Heart left ventricle (tissue), 13 donors: ENCODE measurements around the gene ZNF44.

Experiments used
- POLR2A ChIP-seq, 2 donors: fragments of 450-650 bp; IDR thresholded peaks; one replicate each; pipeline ENCODE4 v1.6.1; 2017; ENCODE audit warnings: antibody characterized with exemption in 2 of 2, mild to moderate bottlenecking in 2 of 2, moderate library complexity in 2 of 2
- TF ChIP-seq, protein P1 (sequence below), 12 donors: fragments of 200-600 bp; sonication (generic) in 4 of 12; IDR thresholded peaks; one replicate each; pipeline versions ENCODE4 v1.5.0 to v1.8.0; 2018 to 2022; ENCODE audit warnings: antibody characterized with exemption in 12 of 12, mild to moderate bottlenecking in 5 of 12
- donor health status: ischemic (EF 13 %, LVEDD 7.1; RV severe dilation, severe dysfunction).
- donor health status: DM: no; HTN: yes; CAD: no.
- donor health status: DM: no; HTN: no; CAD: no.
- donor health status: ischemic (EF 25% LVEDD 6.9; RV normal size, moderate dysfunction).
- donor health status: ischemic (EF 25% LVEDD 5.7; RV mildly dilated, moderate dysfunction).
- donor health status: ischemic (EF 35%, LVEDD 5.7; RV mildly dilated, moderate dysfunction).
- donor health status: nonischemic (EF 11% LVEDD 7.7; RV severe dilation, severe dysfunction).
- donor health status: DM: yes; HTN: yes; CAD: no.
- donor health status: PGD.
- donor health status: ischemic (EF 29% LVEDD 5.4; RV normal size, mild dysfunction).
- donor health status: nonischemic (EF 23%, LVEDD 6.1; RV moderate dilation, normal function).

DNA sequence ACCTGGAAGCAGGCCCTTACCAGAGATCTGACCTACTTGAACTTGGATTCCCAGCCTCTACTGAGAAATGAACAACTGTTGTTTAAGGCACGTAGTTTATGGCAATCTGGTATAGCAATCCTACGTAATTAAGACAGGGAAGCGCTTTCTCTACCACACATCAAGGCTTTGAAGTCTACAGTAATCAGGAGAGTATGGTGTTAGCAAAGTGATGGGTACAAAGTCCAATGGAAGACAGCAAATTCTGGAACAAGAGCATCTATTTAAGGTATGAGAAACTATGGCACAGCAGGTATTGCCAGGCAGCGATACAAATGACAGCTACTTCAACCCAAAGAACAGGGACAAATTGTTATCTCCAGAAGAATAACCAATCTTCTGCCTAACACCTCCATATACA is 35.7 kb upstream of the ZNF44 start:
- TF ChIP-seq, protein P1, sequence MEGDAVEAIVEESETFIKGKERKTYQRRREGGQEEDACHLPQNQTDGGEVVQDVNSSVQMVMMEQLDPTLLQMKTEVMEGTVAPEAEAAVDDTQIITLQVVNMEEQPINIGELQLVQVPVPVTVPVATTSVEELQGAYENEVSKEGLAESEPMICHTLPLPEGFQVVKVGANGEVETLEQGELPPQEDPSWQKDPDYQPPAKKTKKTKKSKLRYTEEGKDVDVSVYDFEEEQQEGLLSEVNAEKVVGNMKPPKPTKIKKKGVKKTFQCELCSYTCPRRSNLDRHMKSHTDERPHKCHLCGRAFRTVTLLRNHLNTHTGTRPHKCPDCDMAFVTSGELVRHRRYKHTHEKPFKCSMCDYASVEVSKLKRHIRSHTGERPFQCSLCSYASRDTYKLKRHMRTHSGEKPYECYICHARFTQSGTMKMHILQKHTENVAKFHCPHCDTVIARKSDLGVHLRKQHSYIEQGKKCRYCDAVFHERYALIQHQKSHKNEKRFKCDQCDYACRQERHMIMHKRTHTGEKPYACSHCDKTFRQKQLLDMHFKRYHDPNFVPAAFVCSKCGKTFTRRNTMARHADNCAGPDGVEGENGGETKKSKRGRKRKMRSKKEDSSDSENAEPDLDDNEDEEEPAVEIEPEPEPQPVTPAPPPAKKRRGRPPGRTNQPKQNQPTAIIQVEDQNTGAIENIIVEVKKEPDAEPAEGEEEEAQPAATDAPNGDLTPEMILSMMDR (IDR thresholded peaks at IDR 0.05), result no peak
- TF ChIP-seq POLR2A (IDR thresholded peaks at IDR 0.05), result no peak
